Measurements from ENCODE around the gene TRAFD1.

TRAFD1 gene

DNA sequence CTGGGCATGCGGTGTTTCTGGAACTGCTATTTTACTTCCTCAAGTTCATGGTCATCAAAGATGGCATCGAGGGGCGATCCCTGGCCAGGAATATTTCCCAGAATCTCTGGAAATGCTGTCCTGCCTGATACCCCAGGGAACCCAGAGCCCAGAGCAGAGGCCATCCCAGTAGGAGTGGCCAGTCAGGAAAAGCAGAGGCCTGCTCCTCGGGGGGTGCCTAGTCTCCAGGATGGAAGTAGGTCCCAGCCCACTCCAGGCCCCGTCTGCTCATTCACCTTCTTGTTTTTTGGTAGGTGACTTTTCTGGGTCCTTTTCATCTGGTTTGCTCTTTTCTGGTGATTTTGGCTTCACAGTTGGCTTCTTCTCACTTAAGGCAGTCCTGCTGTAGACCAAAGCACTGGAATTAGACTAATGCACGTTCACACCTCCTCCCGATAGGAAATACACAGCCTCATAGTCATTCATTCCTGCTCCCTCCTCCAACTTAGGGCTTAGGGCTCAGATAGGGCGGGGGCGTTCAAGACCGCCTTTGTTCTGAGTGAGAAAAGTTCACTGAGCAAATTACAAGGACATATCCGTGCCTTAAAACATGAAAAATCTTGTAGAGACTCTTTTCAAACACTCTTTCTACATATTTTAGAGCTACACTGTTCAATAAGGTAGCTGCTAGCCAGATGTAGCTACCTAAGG lies 51.1 kb downstream of the TRAFD1 start:
- Histone ChIP-seq H3K27me3 (replicated peaks in 2 of 5; ENCODE audit: control insufficient read depth in 4 of 5, insufficient read depth in 5 of 5, low read length in 4 of 5) (no peaks in the 10 kb centered on the region), H3K4me1 (ENCODE audit: control extremely low read depth in 1 of 4, control insufficient read depth in 4 of 4, insufficient read depth in 4 of 4, low read length in 3 of 4) (no peaks in the 10 kb centered on the region), H3K27ac (ENCODE audit: insufficient read depth in 1 of 2, low read depth in 1 of 2, low read length in 2 of 2, poor library complexity in 1 of 2, severe bottlenecking in 2 of 2) (no peak overlapping the region), H3K4me3 (ENCODE audit: control insufficient read depth in 1 of 7, extremely low read depth in 1 of 7, insufficient read depth in 4 of 7, low read depth in 2 of 7, low read length in 6 of 7) (no peak overlapping the region), H3K36me3 (ENCODE audit: control insufficient read depth in 4 of 4, insufficient read depth in 4 of 4, low read length in 3 of 4) (peaks cover 16 to 74% (median 48%) of the 10 kb centered on the region in 4 experiments), H3K9me3 (ENCODE audit: control extremely low read depth in 1 of 5, control insufficient read depth in 4 of 5, insufficient read depth in 2 of 5, low read depth in 1 of 5, low read length in 4 of 5) (no peaks in the 10 kb centered on the region)
- ChIA-PET CTCF (no interaction called here), POLR2A (no interaction called here)
- no peak for DNase-seq
- 95% methylated on average over 10 of the region's 11 CpGs for WGBS (ENCODE audit: insufficient coverage)

DNA sequence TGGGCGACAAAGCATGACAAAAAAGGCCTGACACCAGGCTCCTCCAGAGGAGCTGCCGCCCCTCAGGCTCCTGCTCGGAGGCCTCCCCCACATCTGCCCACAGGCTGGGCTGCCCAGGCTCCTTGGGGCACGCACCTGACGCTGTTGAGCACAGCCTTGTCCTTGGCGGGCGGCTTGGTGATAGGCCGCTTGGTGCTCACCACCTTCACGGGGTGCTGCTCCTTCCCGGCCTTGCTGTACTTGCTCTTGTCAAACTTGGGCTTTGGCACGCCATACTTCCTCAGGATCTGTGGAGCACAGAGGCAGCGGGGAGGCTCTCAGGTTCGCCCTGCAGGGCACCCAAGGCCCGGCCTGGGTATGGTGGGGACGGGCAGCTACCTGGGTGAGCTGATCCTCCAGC lies 53.4 kb downstream of the TRAFD1 start:
- CTCF ChIA-PET = no interaction called here

DNA sequence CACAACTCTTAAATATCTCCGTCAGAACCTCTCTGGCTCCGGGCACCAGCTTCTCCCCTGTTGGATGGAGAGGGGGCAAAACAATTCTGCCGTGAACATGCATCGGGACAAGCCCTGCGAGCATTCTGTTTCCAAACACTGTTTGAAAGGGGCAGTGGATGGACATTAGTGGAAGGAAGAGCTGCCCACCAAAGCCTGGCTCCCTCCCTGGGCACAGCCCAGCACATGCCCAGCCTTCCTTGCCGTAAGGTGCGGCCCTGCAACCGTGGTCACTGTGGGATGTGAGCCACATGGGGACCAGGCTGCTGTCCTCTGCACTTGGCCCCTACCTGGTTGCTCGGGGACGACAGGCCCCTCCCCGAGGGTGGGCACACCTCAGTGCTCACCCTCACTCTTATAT lies 54.0 kb downstream of the TRAFD1 start:
- WGBS (ENCODE audit: insufficient coverage) = 100% methylated on average over 11 of the region's 11 CpGs
- Histone ChIP-seq H3K36me3 (ENCODE audit: control insufficient read depth in 4 of 4, insufficient read depth in 4 of 4, low read length in 3 of 4) (peaks cover 16 to 75% (median 52%) of the 10 kb centered on the region in 4 experiments), H3K27ac (ENCODE audit: insufficient read depth in 1 of 2, low read depth in 1 of 2, low read length in 2 of 2, poor library complexity in 1 of 2, severe bottlenecking in 2 of 2) (no peak overlapping the region), H3K4me3 (ENCODE audit: control insufficient read depth in 1 of 7, extremely low read depth in 1 of 7, insufficient read depth in 4 of 7, low read depth in 2 of 7, low read length in 6 of 7) (no peak overlapping the region), H3K9me3 (ENCODE audit: control extremely low read depth in 1 of 5, control insufficient read depth in 4 of 5, insufficient read depth in 2 of 5, low read depth in 1 of 5, low read length in 4 of 5) (no peaks in the 10 kb centered on the region), H3K27me3 (replicated peaks in 2 of 5; ENCODE audit: control insufficient read depth in 4 of 5, insufficient read depth in 5 of 5, low read length in 4 of 5) (no peaks in the 10 kb centered on the region), H3K4me1 (ENCODE audit: control extremely low read depth in 1 of 4, control insufficient read depth in 4 of 4, insufficient read depth in 4 of 4, low read length in 3 of 4) (no peaks in the 10 kb centered on the region)
- ChIA-PET CTCF (no interaction called here), POLR2A (no interaction called here)
- DNase-seq = no peak

More for the DNA sequence above, 53.4 kb downstream of the TRAFD1 start:
- H3K4me3 ChIP-seq (ENCODE audit: control insufficient read depth in 1 of 7, extremely low read depth in 1 of 7, insufficient read depth in 4 of 7, low read depth in 2 of 7, low read length in 6 of 7) = no peak overlapping the region
- H3K9me3 ChIP-seq (ENCODE audit: control extremely low read depth in 1 of 5, control insufficient read depth in 4 of 5, insufficient read depth in 2 of 5, low read depth in 1 of 5, low read length in 4 of 5) = no peaks in the 10 kb centered on the region
- POLR2A ChIA-PET = no interaction called here
- DNase-seq = no peak
- H3K36me3 ChIP-seq (ENCODE audit: control insufficient read depth in 4 of 4, insufficient read depth in 4 of 4, low read length in 3 of 4) = peaks cover 16 to 73% (median 48%) of the 10 kb centered on the region in 4 experiments
- H3K4me1 ChIP-seq (ENCODE audit: control extremely low read depth in 1 of 4, control insufficient read depth in 4 of 4, insufficient read depth in 4 of 4, low read length in 3 of 4) = no peaks in the 10 kb centered on the region
- H3K27ac ChIP-seq (ENCODE audit: insufficient read depth in 1 of 2, low read depth in 1 of 2, low read length in 2 of 2, poor library complexity in 1 of 2, severe bottlenecking in 2 of 2) = no peak overlapping the region
- WGBS (ENCODE audit: insufficient coverage) = 97% methylated on average over 12 of the region's 15 CpGs
- no peaks in the 10 kb centered on the region for H3K27me3 ChIP-seq (replicated peaks in 2 of 5; ENCODE audit: control insufficient read depth in 4 of 5, insufficient read depth in 5 of 5, low read length in 4 of 5)

DNA sequence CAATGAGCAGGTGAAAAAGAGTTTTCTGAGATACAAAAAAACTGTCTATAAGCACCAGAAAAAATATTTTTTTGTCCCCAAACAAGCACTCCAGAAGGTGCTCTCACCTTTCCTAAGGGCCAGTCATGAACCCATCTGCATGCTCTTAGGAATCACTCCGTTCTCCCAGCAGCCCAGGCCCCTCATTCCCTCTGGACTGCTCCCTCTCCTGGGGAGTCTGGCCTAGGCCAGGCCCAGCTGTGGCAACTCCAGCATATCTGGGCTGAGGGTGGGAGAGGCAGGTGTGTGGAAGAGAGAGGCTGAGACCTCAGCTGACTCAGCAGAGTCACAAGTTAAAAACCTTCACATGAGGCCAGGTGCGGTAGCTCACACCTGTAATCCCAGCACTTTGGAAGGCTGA lies 54.6 kb downstream of the TRAFD1 start:
- H3K4me3 ChIP-seq (ENCODE audit: control insufficient read depth in 1 of 7, extremely low read depth in 1 of 7, insufficient read depth in 4 of 7, low read depth in 2 of 7, low read length in 6 of 7) = no peak overlapping the region
- peaks cover 12 to 77% (median 55%) of the 10 kb centered on the region in 4 experiments for H3K36me3 ChIP-seq (ENCODE audit: control insufficient read depth in 4 of 4, insufficient read depth in 4 of 4, low read length in 3 of 4)
- no peaks in the 10 kb centered on the region for H3K9me3 ChIP-seq (ENCODE audit: control extremely low read depth in 1 of 5, control insufficient read depth in 4 of 5, insufficient read depth in 2 of 5, low read depth in 1 of 5, low read length in 4 of 5)
- POLR2A ChIA-PET = no interaction called here
- no peak for DNase-seq
- no peaks in the 10 kb centered on the region for H3K27me3 ChIP-seq (replicated peaks in 2 of 5; ENCODE audit: control insufficient read depth in 4 of 5, insufficient read depth in 5 of 5, low read length in 4 of 5)
- no peak overlapping the region for H3K27ac ChIP-seq (ENCODE audit: insufficient read depth in 1 of 2, low read depth in 1 of 2, low read length in 2 of 2, poor library complexity in 1 of 2, severe bottlenecking in 2 of 2)
- H3K4me1 ChIP-seq (ENCODE audit: control extremely low read depth in 1 of 4, control insufficient read depth in 4 of 4, insufficient read depth in 4 of 4, low read length in 3 of 4) = no peaks in the 10 kb centered on the region
- WGBS (ENCODE audit: insufficient coverage) = 100% methylated on average over 1 of the region's 2 CpGs
- CTCF ChIA-PET = interaction anchor here (1.6 kb wide), 1 partner anchor 19 kb away, joined by 5 read pairs; no protein-coding TSS in a partner anchor

DNA sequence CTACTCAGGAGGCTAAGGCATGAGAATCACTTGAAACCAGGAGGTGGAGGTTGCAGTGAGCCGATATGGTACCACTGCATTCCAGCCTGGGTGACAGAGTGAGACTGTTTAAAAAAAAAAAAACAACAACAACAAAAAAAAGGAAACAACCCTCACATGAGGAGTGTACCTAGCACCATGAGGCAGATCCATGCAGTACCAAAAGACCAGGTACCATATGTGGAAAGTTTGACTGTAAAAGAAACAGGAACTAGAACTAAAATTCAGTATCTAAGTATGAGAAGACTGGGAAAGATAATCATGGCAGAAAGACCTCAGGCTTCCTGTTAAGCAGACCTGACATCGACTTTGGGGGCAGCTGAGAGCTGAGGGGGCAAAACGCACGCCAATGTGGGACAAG lies 55.1 kb downstream of the TRAFD1 start:
- H3K36me3 ChIP-seq (ENCODE audit: control insufficient read depth in 4 of 4, insufficient read depth in 4 of 4, low read length in 3 of 4) = peaks cover 9 to 77% (median 53%) of the 10 kb centered on the region in 4 experiments
- WGBS (ENCODE audit: insufficient coverage) = 52% methylated on average over 3 of the region's 4 CpGs
- H3K27ac ChIP-seq (ENCODE audit: insufficient read depth in 1 of 2, low read depth in 1 of 2, low read length in 2 of 2, poor library complexity in 1 of 2, severe bottlenecking in 2 of 2) = no peak overlapping the region
- H3K27me3 ChIP-seq (replicated peaks in 2 of 5; ENCODE audit: control insufficient read depth in 4 of 5, insufficient read depth in 5 of 5, low read length in 4 of 5) = no peaks in the 10 kb centered on the region
- no peaks in the 10 kb centered on the region for H3K9me3 ChIP-seq (ENCODE audit: control extremely low read depth in 1 of 5, control insufficient read depth in 4 of 5, insufficient read depth in 2 of 5, low read depth in 1 of 5, low read length in 4 of 5)
- no peak overlapping the region for H3K4me3 ChIP-seq (ENCODE audit: control insufficient read depth in 1 of 7, extremely low read depth in 1 of 7, insufficient read depth in 4 of 7, low read depth in 2 of 7, low read length in 6 of 7)
- POLR2A ChIA-PET = no interaction called here
- CTCF ChIA-PET = interaction anchor here (1.6 kb wide), 1 partner anchor 19 kb away, joined by 5 read pairs; no protein-coding TSS in a partner anchor
- H3K4me1 ChIP-seq (ENCODE audit: control extremely low read depth in 1 of 4, control insufficient read depth in 4 of 4, insufficient read depth in 4 of 4, low read length in 3 of 4) = no peaks in the 10 kb centered on the region
- no peak for DNase-seq

DNA sequence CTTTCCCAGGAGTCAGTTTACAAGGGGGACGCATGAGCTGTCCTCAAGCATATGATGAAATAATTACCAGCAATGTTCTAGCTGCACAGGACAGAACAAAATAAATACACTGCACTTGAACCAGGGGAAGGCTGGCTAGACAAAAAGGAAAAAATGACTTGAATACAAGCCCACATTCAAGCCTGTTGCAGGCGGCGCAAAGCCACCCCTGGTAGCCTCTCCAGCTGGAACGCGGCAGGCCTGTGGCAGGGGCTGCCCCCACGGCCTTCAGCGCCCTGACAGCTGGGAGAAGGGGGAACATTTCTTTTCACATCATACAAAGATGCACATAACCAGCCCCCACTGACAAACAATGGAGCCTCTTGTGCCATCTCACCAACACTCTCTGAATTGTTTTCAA lies 57.1 kb downstream of the TRAFD1 start:
- no peaks in the 10 kb centered on the region for H3K27me3 ChIP-seq (replicated peaks in 2 of 5; ENCODE audit: control insufficient read depth in 4 of 5, insufficient read depth in 5 of 5, low read length in 4 of 5)
- CTCF ChIA-PET = no interaction called here
- no peaks in the 10 kb centered on the region for H3K9me3 ChIP-seq (ENCODE audit: control extremely low read depth in 1 of 5, control insufficient read depth in 4 of 5, insufficient read depth in 2 of 5, low read depth in 1 of 5, low read length in 4 of 5)
- H3K4me1 ChIP-seq (ENCODE audit: control extremely low read depth in 1 of 4, control insufficient read depth in 4 of 4, insufficient read depth in 4 of 4, low read length in 3 of 4) = no peaks in the 10 kb centered on the region
- no peak overlapping the region for H3K4me3 ChIP-seq (ENCODE audit: control insufficient read depth in 1 of 7, extremely low read depth in 1 of 7, insufficient read depth in 4 of 7, low read depth in 2 of 7, low read length in 6 of 7)
- no peak overlapping the region for H3K27ac ChIP-seq (ENCODE audit: insufficient read depth in 1 of 2, low read depth in 1 of 2, low read length in 2 of 2, poor library complexity in 1 of 2, severe bottlenecking in 2 of 2)
- POLR2A ChIA-PET = no interaction called here
- WGBS (ENCODE audit: insufficient coverage) = 100% methylated on average over 5 of the region's 7 CpGs
- peaks cover 7 to 67% (median 41%) of the 10 kb centered on the region in 4 experiments for H3K36me3 ChIP-seq (ENCODE audit: control insufficient read depth in 4 of 4, insufficient read depth in 4 of 4, low read length in 3 of 4)
- DNase-seq = no peak

DNA sequence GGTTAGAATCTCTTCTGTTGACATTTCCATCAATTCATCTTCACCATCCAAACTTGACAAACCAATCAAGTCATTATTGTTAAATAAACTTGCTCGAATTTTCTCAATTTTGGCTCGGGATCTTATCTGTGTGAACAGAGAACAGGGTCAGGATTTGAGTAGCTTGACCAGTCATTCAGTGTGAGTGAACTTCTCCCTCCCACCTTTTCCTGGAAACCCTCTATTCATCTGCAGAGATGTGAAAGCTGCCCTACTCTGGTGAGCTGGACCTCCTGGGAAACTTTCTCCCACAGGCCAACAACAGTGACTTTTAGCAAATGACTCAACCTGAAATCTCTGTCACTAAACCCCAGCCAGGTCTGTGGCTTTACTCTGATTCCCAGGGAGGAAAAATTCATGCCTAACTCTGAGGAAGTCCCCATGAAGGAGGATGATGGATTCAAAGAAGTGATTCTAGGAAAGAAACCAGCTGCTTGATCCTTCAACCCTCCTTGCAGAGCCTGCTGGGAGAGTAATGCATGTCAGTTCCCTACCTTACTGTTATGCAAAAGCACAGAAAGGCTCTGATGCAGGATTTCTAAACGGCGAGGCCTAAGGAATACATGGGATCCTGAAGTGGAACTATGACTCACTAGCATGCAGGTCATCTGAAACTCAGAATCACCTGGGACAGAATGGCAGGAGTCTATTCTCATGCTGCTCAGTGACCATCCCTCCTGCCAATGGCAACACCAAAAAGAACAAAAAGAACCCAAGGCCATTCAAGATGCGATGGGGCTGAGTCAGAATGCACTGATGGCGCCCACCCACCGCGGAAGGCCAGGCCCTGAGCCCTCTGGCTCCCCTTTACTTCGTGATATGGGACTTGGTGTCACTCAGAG lies 58.0 kb downstream of the TRAFD1 start:
- H3K36me3 ChIP-seq (ENCODE audit: control insufficient read depth in 4 of 4, insufficient read depth in 4 of 4, low read length in 3 of 4) = peaks cover 7 to 62% (median 38%) of the 10 kb centered on the region in 4 experiments
- no peaks in the 10 kb centered on the region for H3K9me3 ChIP-seq (ENCODE audit: control extremely low read depth in 1 of 5, control insufficient read depth in 4 of 5, insufficient read depth in 2 of 5, low read depth in 1 of 5, low read length in 4 of 5)
- H3K4me3 ChIP-seq (ENCODE audit: control insufficient read depth in 1 of 7, extremely low read depth in 1 of 7, insufficient read depth in 4 of 7, low read depth in 2 of 7, low read length in 6 of 7) = no peak overlapping the region
- H3K27ac ChIP-seq (ENCODE audit: insufficient read depth in 1 of 2, low read depth in 1 of 2, low read length in 2 of 2, poor library complexity in 1 of 2, severe bottlenecking in 2 of 2) = no peak overlapping the region
- POLR2A ChIA-PET = no interaction called here
- CTCF ChIA-PET = interaction anchor here (1.2 kb wide), 1 partner anchor 10 kb away, joined by 3 read pairs; no protein-coding TSS in a partner anchor
- 93% methylated on average over 9 of the region's 9 CpGs for WGBS (ENCODE audit: insufficient coverage)
- no peak for DNase-seq
- no peaks in the 10 kb centered on the region for H3K27me3 ChIP-seq (replicated peaks in 2 of 5; ENCODE audit: control insufficient read depth in 4 of 5, insufficient read depth in 5 of 5, low read length in 4 of 5)
- no peaks in the 10 kb centered on the region for H3K4me1 ChIP-seq (ENCODE audit: control extremely low read depth in 1 of 4, control insufficient read depth in 4 of 4, insufficient read depth in 4 of 4, low read length in 3 of 4)
